Panc1 (cell line): ENCODE results near the gene ZNF284. TPM values are rescaled to one million over a fixed set of nuclear protein-coding genes. Genes with fewer than 3 reads are reported as not detected.
A peak's percentile ranks its signal among the peaks of the same experiment; 100 is the strongest.

ENCODE experiments used
- ATAC-seq: fragments of 200-7000 bp; cut with Tn5 transposase; 2 replicates; pipeline ENCODE4 v1.9.1; 2020; ENCODE audit warnings: mild to moderate bottlenecking, moderate library complexity
- BruUV-seq: library from RNA; stranded (reverse); fragments of 400-500 nt; replicated peaks from 2 replicates; lab custom pipeline; 2021; lab: Mats Ljungman, UMichigan
- CTCF ChIA-PET: fragments of 300-600 bp; sonication (Branson Sonifier 250); formaldehyde crosslinking; loops from one replicate; lab custom pipeline; 2022; ENCODE audit warnings: antibody characterized with exemption; lab: Charles Lee
- POLR2A ChIA-PET: fragments of 300-600 bp; sonication (Branson Sonifier 250); formaldehyde crosslinking; loops from one replicate; lab custom pipeline; 2022; ENCODE audit warnings: antibody characterized with exemption; lab: Charles Lee
- DNase-seq: peaks from one replicate; pipeline ENCODE4 v3.0.0-alpha.2; 2010; ENCODE audit warnings: low read depth, low spot score
- H3K27ac ChIP-seq: 2 replicates; pipeline ENCODE4 v1.5.1; 2011; ENCODE audit warnings: mild to moderate bottlenecking, low read length, inconsistent platforms
- H3K27me3 ChIP-seq: fragments of 200-500 bp; sonication (Bioruptor generic); 2 replicates; pipeline ENCODE4 v1.6.0; 2014; ENCODE audit warnings: low read length, inconsistent platforms; ENCODE audit not compliant: control insufficient read depth, insufficient read depth
- H3K36me3 ChIP-seq: fragments of 200-500 bp; sonication (Bioruptor generic); 2 replicates; pipeline ENCODE4 v1.5.1; 2014; ENCODE audit warnings: inconsistent platforms, mild to moderate bottlenecking, low read length, moderate library complexity; ENCODE audit not compliant: control insufficient read depth, insufficient read depth
- H3K4me1 ChIP-seq: 2 replicates; pipeline ENCODE4 v1.5.1; 2011; ENCODE audit warnings: inconsistent platforms, mild to moderate bottlenecking, low read length, moderate library complexity; ENCODE audit not compliant: control insufficient read depth, insufficient read depth
- H3K4me3 ChIP-seq, 2 experiments: 2 replicates each; pipeline ENCODE4 v1.5.1; 2011 to 2012; ENCODE audit warnings: low read depth in 2 of 2, low read length in 2 of 2, mild to moderate bottlenecking in 2 of 2, inconsistent platforms in 1 of 2, moderate library complexity in 1 of 2
- H3K9me3 ChIP-seq: fragments of 200-500 bp; sonication (Bioruptor generic); 2 replicates; pipeline ENCODE4 v1.5.1; 2014; ENCODE audit warnings: low read depth, mild to moderate bottlenecking, inconsistent platforms, low read length, moderate library complexity; ENCODE audit not compliant: control insufficient read depth, insufficient read depth
- CTCF ChIP-seq: fragments of 450-650 bp; IDR thresholded peaks from 2 replicates; pipeline ENCODE4 v1.5.1; 2017; ENCODE audit warnings: mild to moderate bottlenecking
- POLR2AphosphoS5 ChIP-seq: IDR thresholded peaks from 2 replicates; pipeline ENCODE4 v1.6.1; 2012; ENCODE audit warnings: mild to moderate bottlenecking, low read depth, low read length, moderate library complexity
- REST ChIP-seq, 2 experiments: IDR thresholded peaks; 2 replicates each; pipeline ENCODE4 v1.6.1; 2011 to 2012; ENCODE audit warnings: low read depth in 2 of 2, control low read depth in 1 of 2, low read length in 1 of 2, mild to moderate bottlenecking in 1 of 2, moderate library complexity in 1 of 2; ENCODE audit not compliant: insufficient read depth in 1 of 2
- SIN3A ChIP-seq: IDR thresholded peaks from 2 replicates; pipeline ENCODE4 v1.6.1; 2012; ENCODE audit warnings: low read depth, mild to moderate bottlenecking, low read length, moderate library complexity, borderline replicate concordance; ENCODE audit not compliant: insufficient read depth
- TCF7L2 ChIP-seq: IDR thresholded peaks from 2 replicates; pipeline ENCODE4 v1.6.1; 2011; ENCODE audit warnings: mild to moderate bottlenecking, low read depth, low read length, inconsistent platforms
- in situ Hi-C: cut with HindIII; loops from 2 replicates; pipeline ENCODE4 v1.10.0; 2016; ENCODE audit warnings: low sequenced_read_pairs, low pct_unique_long_range_greater_than_20kb
- intact Hi-C: fragments of 100-400 bp; cut with micrococcal nuclease; formaldehyde crosslinking; loops from one replicate; pipeline ENCODE4 v1.10.0; 2022; ENCODE audit not compliant: unreplicated experiment
- total RNA-seq: library from RNA; stranded (reverse); gene quantifications from one replicate; pipeline ENCODE4 v1.2.1, GENCODE V29; 2021; ENCODE audit not compliant: unreplicated experiment

ZNF284 gene
- total RNA-seq, 1 experiment from 2014 or later = 0.87 TPM

- no TSS peak for BruUV-seq
- DNase-seq = no peak
- in situ Hi-C loops = no loop called here
- Histone ChIP-seq H3K4me3 (peak overlapping the region; percentile 78 to 97), H3K27me3 (no peaks in the 10 kb centered on the region), H3K9me3 (no peaks in the 10 kb centered on the region), H3K36me3 (no peaks in the 10 kb centered on the region), H3K27ac (peak overlapping the region; percentile 79; the same call in 1 of the 2 replicates), H3K4me1 (no peaks in the 10 kb centered on the region; the same call in 1 of the 2 replicates)
- TF ChIP-seq TCF7L2 (no peak), SIN3A (no peak), POLR2AphosphoS5 (no peak), REST (IDR thresholded peaks at IDR 0.05; ENCODE audit: insufficient read depth in 1 of 2, low read depth in 2 of 2, low read length in 1 of 2) (no peak), CTCF (no peak)
- POLR2A ChIA-PET = no interaction called here
- CTCF ChIA-PET = no interaction called here
- peak; percentile 67 for ATAC-seq
- intact Hi-C loops = no loop called here
Observed at GRCh38 chr19:44050740-44051649, 21.0 kb upstream of the ZNF284 start.

- POLR2A ChIA-PET = no interaction called here
- no TSS peak for BruUV-seq
- peak within 1 kb of the TSS; percentile 79 for H3K27ac ChIP-seq
- H3K36me3 ChIP-seq = no peaks in the 10 kb centered on the region
- H3K27me3 ChIP-seq = no peaks in the 10 kb centered on the region
- peak; percentile 69 for DNase-seq
- no peaks in the 10 kb centered on the region; the same call in 1 of the 2 replicates for H3K4me1 ChIP-seq
- H3K4me3 ChIP-seq = peak within 1 kb of the TSS; percentile 78 to 97
- H3K9me3 ChIP-seq = no peaks in the 10 kb centered on the region
- CTCF ChIA-PET = no interaction called here
- intact Hi-C loops = no loop called here
- ATAC-seq = peak; percentile 100
- TF ChIP-seq TCF7L2 = no peak
- TF ChIP-seq CTCF = no peak
- 0 out of 2 replicates have a peak, but pooled peaks have one; percentile 36 for TF ChIP-seq SIN3A
- TF ChIP-seq POLR2AphosphoS5 = peak; percentile 62; the same call in 1 of the 2 replicates
- TF ChIP-seq REST (IDR thresholded peaks at IDR 0.05; ENCODE audit: insufficient read depth in 1 of 2, low read depth in 2 of 2, low read length in 1 of 2) = no peak
- in situ Hi-C loops = no loop called here
Observed at GRCh38 chr19:44051650-44052402, 20.1 kb upstream of the ZNF284 start, which contains the start of gene ZNF223. Gene ZNF223, plus strand, starts transcription at chr19:44052036. Its CDS starts 3,141 bp downstream, at chr19:44055177.
